ENCODE results near the gene HEXIM2.
A peak's percentile ranks its signal among the peaks of the same experiment; 100 is the strongest.

Gene HEXIM2

DNA sequence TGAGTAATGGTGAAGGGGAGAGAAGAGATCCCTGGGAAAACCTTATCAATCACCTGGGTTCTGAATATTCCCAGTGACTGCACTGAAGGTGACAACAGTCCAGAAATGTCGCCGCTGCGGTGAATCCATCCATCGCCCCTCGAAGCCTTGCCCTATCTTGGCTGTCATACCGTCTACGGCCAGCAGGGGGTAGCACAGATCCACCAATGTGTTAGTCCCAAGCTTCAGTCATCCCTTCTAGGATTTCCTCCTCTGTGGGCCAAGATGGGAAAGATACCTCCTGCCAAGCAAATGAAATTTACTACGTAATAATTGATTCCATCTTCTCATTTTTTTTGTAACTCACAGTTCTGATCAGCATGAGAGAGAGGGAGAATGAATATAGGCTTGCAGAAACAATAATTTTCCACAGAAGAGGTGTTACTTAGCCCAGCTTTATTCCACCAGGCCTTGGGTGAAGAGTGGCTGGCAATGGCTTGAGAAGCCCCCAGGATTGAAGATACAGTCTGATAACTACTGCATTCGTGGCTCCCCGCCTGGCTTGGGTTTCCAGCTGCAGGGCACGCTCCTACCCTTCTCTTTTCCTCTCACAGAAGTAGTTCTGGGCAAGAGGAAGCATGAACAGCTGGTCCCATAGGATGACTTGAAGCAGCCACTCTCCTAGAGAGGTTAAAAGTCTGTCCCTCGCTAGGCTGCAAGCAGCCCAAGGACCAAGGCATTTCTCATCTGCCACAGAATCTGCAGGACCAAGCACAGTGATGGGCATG, 57.4 kb downstream of the HEXIM2 start:
- peak in 50 of 56 donors; percentile 14 to 95 (median 66) for DNase-seq

All from nucleus accumbens (tissue), 56 donors.